SKM-1 (cell line): ENCODE data around the gene HS6ST1.

ENCODE experiments used
- DNase-seq: peaks from one replicate; lab custom pipeline; 2025; ENCODE audit not compliant: unreplicated experiment; lab: John Stamatoyannopoulos, UW

HS6ST1 gene

GRCh38 chr2:128348701-128349100 is 30.0 kb upstream of the HS6ST1 start:
- no peak for DNase-seq

- DNase-seq: no peak
Measured at GRCh38 chr2:128347701-128348539, 29.3 kb upstream of the HS6ST1 start.

- no peak for DNase-seq
Measured at GRCh38 chr2:128347171-128347558, 28.5 kb upstream of the HS6ST1 start.

- no peak for DNase-seq
Measured at GRCh38 chr2:128346291-128347170, 27.9 kb upstream of the HS6ST1 start.

- no peak for DNase-seq
Measured at GRCh38 chr2:128345436-128346165, 26.9 kb upstream of the HS6ST1 start.

- no peak for DNase-seq
Measured at GRCh38 chr2:128344101-128344500, 25.4 kb upstream of the HS6ST1 start.

- DNase-seq: no peak
Measured at GRCh38 chr2:128343459-128343858, 24.8 kb upstream of the HS6ST1 start.

- no peak for DNase-seq
Measured at GRCh38 chr2:128342550-128342949, 23.9 kb upstream of the HS6ST1 start.

GRCh38 chr2:128341621-128342020 is 23.0 kb upstream of the HS6ST1 start:
- DNase-seq: no peak

GRCh38 chr2:128332091-128332634 is 13.5 kb upstream of the HS6ST1 start:
- DNase-seq: no peak

GRCh38 chr2:128330583-128330982 is 11.9 kb upstream of the HS6ST1 start:
- DNase-seq: no peak

- no peak for DNase-seq
Measured at GRCh38 chr2:128329607-128330006, 10.9 kb upstream of the HS6ST1 start.

- no peak for DNase-seq
Measured at GRCh38 chr2:128327180-128327964, 8.7 kb upstream of the HS6ST1 start.

GRCh38 chr2:128326346-128326745 is 7.7 kb upstream of the HS6ST1 start:
- DNase-seq: no peak

- DNase-seq: no peak
Measured at GRCh38 chr2:128325611-128326181, 7.0 kb upstream of the HS6ST1 start.

- DNase-seq: no peak
Measured at GRCh38 chr2:128324897-128325410, 6.3 kb upstream of the HS6ST1 start.

- no peak for DNase-seq
Measured at GRCh38 chr2:128324008-128324896, 5.6 kb upstream of the HS6ST1 start.

- no peak for DNase-seq
Measured at GRCh38 chr2:128323555-128323931, 4.9 kb upstream of the HS6ST1 start.
